G401 (cell line): ENCODE results near the gene PPP2R5C. TPM values are rescaled to one million over a fixed set of nuclear protein-coding genes. Genes with fewer than 3 reads are reported as not detected.

ENCODE experiments used
- DNase-seq: peaks from one replicate; pipeline ENCODE4 v3.0.0-alpha.2; 2015; ENCODE audit warnings: low spot score
- in situ Hi-C: cut with HindIII; loops from 2 replicates; pipeline ENCODE4 v1.10.0; 2016; ENCODE audit warnings: low sequenced_read_pairs, mixed read lengths
- total RNA-seq: library from RNA; depleted of rRNA; stranded (reverse); fragments of >200 nt; shearing (Covaris generic); gene quantifications from 2 replicates; pipeline ENCODE4 v1.2.3, GENCODE V29; 2014

The PPP2R5C gene
- total RNA-seq, 1 experiment from 2014 or later: 118 TPM

DNA sequence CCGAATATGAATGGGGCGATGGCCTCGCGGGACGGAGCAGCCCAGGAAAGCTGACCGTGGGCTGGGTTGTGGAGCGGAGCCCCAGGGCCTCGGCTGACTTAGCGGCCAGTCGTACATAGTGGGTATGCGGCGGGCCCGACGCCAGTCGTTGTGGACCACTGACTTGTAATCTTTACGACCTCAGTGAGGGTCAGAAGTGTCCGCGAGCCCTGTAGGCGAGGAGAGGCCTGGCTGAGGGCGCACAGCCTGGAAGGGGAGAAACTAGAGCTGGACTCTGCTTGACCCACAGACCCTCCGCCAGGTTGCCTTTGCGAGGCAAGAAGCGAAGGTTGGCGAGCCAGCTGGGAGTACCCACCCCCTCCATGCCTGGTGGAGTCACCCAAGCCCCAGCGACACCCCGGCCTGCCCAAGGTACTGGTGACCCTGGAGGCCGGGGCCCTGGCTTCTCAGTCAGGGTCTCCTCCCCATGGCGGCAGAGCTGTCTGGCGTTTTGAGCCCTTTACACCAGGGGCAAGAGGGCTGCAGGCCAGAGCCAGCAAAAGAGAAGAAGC is 187.2 kb downstream of the PPP2R5C start:
- DNase-seq: no peak
- in situ Hi-C loops: no loop called here

DNA sequence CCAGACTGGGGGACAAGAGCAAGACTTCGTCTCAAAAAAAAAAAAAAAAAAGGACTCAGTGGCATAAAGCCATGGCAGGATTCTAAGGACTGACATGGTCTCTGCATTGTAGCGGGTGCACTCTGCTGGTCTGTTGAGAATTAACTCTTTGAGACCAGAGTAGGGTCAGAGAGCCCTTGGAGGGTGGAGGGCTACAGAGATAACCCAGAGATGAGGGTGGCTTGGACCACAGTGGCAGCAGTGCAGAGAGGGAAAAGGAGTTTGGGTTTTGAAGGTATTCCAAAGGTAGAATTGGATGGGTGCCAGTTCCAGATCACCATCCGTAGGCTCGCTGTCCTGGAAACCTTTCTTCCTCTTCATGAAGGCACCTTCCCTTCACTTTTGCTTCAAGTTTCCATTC is 188.6 kb downstream of the PPP2R5C start:
- in situ Hi-C loops: no loop called here
- DNase-seq: no peak

DNA sequence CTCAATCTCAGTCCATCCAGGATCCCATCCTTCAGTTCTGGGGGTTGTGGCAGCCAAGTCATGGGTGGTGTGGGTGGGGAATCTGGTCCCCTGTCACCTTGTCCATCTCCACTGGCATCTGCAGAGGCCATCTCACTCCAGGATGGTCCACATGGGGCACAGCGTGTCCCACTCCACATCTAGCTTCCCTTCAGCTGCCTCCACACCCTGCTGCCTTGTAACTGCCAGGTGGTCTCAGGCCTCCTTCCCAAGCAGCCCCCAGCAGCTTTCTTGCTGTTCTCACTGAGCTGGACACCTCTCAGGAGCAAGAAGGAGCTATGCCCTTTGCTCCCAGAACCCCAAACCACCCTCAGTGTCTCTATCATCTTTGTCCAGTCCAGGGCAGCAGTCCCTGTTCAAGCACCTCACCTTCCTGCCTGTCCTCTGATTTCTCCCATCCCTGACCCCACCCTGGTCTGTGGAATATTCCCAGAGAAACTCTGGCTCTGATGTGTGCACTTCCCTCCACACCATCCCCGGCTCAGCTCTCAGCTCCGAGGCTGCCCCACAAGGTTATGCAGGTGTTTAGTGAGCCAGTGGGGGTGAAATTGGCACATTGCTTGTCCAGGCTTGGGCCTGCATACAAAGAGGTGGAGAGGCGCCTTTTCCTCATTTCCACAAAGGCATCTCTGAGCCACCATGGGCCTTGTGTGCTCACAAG is 189.2 kb downstream of the PPP2R5C start:
- no peak for DNase-seq
- in situ Hi-C loops: no loop called here

DNA sequence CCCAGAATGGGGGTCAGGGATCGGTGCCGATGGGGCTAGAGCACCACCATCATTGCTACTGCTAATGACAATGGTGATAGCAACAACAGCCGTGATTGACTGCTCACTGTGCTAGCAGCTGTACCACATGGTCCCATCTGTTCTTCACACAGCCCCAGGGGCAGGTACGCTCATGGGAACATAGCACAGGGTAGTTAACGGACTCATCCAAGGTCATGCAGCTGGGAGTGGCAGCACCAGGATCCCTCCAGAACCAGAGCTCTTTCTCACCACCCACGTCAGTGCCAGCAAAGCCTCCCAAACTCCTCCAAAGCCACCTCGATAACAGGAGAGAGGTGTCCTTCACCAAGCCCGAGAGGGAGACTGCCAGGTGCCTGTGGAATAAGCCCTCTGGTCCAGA is 191.6 kb downstream of the PPP2R5C start:
- DNase-seq: no peak
- in situ Hi-C loops: no loop called here

DNA sequence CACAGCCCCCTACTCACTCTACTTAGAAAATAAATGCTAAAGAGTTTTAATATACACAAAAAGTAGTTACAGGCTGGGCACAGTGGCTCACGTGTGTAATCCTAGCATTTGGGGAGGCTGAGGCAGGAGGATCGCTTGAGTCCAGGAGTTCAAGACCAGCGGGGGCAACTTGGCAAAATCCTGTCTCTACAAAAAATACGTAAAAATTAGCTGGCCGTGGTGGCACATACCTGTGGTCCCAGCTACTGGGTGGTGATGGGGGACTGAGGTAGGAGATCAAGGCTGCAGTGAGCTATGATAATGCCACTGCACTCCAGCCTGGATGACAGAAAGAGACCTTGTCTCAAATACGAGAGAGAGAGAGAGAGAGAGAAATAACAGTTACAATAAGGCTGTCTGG is 193.0 kb downstream of the PPP2R5C start:
- no peak for DNase-seq
- in situ Hi-C loops: no loop called here

DNA sequence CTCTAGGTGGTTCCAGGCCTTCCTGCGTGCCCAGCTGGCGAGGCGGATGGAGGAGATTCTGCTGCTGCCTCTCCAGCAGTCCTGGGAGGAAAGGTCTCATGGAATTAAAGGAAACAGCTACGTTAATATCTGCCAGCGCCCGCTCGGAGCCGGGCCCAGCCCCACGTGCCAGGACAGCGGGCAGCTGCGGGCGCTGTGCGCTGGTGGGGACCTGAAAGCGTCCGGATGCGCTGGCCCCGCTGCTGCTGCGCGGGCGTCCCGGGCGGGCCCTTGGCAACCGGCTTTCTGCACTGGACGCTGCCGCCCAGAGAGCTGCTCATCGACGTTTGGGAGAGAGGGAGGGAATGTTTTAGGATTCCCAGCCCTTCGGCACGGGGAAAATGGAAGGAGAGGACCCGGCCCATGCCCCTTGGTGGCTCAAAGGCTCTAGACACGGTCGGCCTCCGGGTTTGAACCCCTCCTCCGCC is 194.2 kb downstream of the PPP2R5C start:
- in situ Hi-C loops: no loop called here
- DNase-seq: no peak

DNA sequence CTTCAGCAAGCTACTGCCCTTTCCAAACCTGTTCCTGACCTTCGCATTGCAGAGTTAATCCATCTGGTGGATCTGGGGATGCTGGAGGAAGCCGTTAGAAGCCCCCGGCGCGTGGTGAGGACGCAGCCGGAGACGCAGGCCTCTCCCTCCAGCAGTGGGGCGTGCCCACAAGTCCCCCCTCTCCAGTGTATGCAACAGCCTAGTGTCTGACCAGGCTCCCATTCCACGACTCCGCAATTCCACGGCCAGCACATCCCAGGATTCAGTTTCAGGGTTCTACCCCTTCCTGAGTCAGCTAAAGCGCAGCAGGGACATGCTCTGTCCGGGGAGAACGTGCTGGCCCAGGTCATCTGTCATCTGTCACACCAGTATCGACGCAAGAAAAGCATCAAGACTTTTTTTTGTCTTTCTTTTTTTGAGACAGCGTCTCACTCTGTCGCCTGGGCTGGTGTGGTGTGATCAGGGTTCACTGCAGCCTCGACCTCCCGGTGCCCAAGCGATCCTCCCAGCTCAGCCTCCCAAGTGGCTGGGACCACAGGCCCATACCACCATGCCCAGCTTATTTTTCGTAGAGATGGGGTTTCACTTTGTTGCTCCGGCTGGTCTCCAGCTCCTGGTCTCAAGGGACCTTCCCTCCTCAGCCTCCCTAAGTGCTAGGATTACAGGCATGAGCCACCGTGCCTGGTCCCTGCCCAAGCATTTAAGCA is 194.8 kb downstream of the PPP2R5C start:
- in situ Hi-C loops: no loop called here
- DNase-seq: no peak

DNA sequence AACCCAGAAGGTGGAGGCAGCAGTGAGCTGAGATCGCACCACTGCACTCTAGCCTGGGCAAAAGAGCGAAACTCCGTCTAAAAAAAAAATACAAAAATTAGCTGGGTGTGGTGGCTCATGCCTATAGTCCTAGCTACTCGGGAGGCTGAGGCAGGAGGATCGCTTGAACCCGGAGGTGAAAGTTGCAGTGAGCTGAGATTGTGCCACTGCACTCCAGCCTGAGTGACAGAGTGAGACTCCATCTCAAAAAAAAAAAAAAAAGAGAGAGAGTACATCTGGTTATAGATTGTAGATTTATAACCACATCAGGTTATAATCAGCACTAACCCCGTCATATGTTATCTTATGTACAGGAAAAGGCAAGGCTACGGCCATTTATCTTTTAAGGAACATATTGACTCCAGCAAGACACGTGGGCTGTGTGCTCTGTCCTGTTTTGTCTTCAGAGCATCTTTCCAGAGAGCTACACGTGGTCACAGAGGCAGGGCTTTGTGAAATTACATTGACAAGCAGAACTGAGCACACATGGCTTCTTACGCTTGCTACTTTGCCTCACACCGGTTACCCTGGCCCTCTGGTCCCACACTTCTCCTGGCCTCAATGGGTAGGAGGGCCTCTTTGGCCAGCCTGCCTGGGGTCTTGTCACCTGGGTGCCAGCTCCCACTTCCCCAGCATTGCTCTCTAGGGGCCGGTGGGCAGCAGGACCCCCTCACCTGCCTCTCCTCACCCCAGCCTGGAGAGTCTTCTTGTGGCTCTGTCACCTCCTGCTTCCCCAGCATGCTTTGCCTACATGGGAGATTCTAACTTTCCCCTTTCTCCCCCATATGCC is 196.1 kb downstream of the PPP2R5C start:
- no peak for DNase-seq
- in situ Hi-C loops: no loop called here

DNA sequence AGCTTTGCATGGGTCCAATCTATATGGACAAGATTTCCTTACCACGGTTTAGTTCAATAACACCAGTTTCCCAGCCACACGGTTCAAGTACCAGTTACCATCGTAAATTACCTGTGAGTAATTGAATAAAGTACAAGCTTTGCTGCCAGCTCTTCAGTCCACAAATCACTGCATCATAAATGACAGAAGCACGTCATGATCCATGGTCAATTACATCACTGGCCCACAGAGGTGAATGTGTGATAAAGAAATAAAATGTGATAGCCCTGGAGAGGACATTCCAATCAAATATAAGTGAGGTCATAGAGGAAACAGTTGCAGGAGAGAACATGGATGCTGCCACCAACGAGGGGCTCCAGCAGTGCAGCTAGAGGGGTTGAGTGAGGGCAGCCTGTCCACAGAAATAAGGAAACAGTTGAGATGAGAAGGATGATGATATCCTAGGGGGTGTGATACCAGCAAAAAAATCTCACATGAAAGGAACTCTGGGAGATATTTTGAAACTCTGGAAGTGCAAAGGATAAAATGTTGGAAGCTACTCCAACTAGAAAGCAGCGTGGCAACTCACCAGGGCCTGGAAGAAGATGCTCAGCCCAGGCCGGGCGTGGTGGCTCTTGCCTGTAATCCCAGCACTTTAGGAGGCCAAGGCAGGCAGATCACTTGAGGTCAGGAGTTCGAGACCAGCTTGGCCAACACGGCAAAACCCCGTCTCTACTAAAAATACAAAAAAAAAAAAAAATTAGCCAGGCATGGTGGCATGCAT is 197.1 kb downstream of the PPP2R5C start:
- in situ Hi-C loops: no loop called here
- DNase-seq: no peak

DNA sequence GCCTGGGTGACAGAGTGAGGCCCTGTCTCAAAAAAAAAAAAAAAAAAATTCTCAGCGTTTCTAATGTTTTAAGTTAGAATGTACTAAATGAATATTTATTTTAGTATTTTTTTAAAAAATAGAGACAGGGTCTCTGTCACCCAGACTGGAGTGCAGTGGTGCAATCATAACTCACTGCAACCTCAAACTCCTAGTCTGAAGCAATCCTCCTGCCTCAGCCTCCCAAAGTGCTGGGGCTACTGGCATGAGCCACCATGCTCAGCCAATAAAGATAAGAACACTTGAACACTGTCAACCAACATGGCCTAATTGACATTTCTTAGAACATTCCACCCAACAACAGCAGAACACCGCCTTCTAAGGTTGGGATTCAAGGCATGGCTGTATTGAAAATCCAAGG is 197.8 kb downstream of the PPP2R5C start:
- DNase-seq: no peak
- in situ Hi-C loops: no loop called here

DNA sequence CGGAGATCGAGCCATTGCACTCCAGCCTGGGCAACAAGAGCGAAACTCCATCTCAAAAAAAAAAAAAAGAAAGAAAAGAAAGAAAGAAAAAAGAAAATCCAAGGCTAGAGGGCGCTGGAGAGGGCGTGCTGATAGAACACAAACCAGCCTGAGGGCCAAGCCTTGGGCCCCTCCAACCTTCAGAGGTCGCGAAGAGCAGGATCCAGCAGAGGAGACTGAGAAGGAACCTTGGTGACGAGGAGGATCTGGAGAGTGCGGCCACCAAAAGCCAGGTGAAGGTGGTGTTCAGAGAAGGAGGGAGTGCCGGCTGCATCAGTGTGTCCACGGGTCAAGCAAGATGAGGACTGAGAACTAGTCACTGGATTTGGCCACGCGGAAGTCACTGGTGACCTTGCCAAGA is 198.7 kb downstream of the PPP2R5C start:
- DNase-seq: peak; percentile 36
- in situ Hi-C loops: no loop called here

DNA sequence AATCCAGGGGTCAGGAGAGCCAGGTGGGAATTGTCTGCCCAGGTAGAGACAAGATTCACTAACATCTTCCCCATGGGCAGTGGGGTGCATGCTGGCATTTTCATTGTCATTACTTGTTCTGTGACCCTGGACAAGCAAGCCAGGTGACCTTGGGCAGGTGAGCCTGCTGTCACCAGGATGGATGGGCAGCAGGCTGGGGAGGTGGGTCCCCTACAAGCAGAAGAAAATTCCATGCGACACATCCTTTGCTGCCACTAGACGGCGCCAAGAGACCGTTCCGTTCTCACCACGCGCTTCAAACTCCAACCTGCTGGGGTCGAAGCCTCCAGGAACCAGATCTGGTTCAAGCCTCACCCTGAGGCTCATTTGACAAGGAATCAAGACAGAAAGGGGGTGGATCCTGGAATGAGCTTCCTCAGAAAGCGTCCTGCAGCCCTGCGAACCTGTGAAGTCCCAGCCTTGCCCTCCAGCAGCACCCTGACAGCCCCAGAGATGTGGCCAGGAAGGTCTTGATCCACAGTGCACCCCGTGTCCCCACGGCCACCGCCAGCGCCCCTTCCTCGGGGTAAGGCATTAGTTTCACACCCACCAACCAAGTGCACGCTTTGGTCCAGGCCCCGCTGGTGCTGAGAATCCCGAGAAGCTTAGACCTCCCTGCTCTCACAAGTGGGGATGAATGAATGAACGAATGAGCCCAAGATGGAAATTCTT is 199.7 kb downstream of the PPP2R5C start:
- peak; percentile 88 for DNase-seq
- in situ Hi-C loops: no loop called here

DNA sequence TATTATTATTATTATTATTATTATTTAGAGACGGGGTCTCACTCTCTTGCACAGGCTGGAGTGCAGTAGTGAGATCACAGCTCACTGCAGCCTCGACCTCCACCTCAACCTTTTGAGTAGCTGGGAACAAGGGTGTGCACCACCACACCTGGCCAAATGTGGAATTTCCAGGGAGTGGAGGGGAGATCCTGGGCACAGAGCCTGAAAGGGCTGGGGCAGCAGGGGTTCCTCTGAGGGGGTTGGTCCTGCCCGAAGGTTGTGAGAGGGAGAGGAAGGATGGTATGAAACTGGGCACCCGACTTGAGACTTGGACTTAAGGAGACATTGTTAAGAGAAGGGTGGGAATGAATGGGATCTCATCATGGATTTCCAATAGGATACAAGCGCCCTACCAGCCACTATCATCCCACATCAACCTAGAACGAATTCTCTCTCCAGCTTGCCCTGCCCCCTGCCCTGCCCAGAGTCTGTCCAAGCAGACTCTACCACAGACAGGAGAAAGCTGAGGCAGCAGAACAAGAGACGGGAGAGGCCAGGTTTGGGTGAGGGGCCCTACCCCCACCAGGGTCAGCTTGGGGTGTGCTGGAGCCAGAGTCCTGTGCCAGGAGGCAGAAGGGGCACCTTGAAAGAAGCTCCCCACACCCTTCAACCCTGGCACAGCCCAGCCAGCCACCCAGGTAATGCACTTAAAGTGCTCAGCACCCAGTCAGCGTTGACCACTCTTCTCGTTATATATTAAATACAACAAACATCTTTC is 200.4 kb downstream of the PPP2R5C start:
- in situ Hi-C loops: no loop called here
- no peak for DNase-seq

DNA sequence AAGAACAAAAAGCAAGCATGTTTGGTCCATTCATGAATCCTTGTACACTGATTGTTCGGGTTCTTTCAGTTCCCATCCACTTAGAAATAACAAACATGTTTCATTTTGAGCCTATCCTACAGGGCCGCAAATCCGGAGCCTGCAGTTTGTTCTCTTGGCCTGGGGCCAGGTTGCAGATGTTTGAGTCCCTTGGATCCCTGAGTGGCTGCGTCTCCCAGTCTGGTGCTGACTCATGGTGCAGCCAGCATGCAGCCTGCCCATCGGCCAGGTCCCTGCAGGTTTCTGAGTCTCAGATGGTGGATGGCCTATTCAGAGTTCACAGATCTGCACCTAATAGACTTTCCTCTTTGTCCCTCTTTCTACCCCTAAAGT is 201.0 kb downstream of the PPP2R5C start:
- no peak for DNase-seq
- in situ Hi-C loops: no loop called here

DNA sequence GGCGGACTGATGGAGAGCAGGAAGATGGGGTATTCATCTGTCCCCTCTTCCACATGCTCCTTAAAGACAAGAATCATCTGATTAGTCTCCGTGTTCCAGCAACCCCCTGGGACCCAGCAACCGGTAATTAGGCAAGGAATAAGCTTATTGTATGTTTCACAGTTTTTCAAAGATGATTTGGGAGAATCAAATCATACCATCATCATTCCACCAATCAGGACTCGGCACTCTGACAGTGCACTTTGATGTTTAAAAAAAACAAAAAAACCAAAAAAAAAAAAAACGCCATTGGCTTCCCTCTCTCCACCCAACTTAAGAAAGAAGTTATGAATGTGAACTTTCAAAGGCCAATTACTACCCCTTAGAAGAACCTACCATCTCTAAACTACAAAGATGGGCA is 201.5 kb downstream of the PPP2R5C start:
- no peak for DNase-seq
- in situ Hi-C loops: no loop called here

DNA sequence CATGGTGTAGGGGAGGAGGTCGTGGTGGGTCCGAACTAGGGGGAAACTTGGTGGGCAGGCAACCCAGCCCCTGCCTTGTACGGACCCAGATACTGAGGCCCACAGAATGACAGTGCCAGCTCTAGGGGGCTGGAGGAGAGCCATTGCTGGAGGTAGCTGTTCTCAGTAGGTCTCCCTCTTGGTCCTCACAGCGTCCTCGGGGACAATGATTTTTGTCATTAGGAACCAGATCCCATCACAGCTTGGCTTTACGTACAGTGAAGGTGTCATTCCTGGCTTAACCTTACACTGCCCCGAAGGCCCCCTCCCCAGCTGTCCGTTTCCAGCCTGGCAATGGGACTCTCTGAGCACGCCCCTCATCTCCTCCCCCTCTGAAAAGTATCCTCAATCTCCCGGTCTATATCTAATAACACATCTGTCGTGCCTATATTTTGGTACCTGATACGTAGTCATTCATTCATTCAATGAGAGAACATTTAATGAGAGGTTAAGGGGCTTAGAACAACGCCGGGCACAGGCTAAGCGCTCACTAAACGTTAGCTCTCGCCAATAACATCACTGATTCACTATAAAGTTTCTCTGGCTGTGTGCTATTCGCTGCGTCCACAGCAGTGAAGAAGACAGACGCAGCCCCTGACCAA is 202.3 kb downstream of the PPP2R5C start:
- in situ Hi-C loops: no loop called here
- DNase-seq: no peak
